Measurements from ENCODE around the gene OGDHL. TPM values are rescaled to one million over a fixed set of nuclear protein-coding genes. Genes with fewer than 3 reads are reported as not detected.

Gene OGDHL
- total RNA-seq, 6 experiments from 2014 or later, result 60.4 to 98.5 (median 76.8) TPM

DNA sequence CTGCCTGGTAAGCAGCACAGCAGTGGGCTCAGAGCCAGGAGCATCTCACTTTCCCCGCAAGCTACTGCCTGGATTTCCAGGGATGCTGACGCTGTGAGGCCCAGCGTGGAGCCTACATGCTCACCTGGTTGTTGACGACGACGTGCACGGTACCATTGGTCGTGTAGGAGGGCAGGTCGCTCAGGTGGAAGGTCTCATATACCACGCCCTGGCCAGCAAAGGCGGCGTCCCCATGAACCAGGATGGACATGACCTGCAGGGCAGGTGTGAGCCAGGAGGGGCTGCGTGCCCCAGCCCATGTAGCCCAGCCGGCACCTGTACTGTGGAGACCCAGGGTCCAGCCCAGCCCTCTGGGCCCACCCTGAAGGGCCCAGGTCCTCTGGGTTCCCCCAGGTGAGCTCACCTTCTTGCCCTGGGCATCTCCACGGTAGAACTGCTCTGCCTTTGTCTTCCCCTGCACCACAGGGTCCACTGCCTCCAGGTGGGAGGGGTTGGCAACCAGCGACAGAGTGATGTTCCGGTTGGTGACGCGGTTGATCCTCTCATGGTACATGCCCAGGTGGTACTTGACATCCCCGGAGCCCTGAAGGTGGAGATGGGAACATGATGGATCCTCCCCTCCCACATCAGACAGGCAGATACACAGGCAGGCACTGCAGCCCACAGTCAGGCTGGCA is 15.4 kb downstream of the OGDHL start:
- H3K36me3 ChIP-seq, result peaks cover 0 to 62% (median 33%) of the 10 kb centered on the region in 4 donors
- TF ChIP-seq POLR2A (IDR thresholded peaks at IDR 0.05), result no peak
- TF ChIP-seq, protein P1, sequence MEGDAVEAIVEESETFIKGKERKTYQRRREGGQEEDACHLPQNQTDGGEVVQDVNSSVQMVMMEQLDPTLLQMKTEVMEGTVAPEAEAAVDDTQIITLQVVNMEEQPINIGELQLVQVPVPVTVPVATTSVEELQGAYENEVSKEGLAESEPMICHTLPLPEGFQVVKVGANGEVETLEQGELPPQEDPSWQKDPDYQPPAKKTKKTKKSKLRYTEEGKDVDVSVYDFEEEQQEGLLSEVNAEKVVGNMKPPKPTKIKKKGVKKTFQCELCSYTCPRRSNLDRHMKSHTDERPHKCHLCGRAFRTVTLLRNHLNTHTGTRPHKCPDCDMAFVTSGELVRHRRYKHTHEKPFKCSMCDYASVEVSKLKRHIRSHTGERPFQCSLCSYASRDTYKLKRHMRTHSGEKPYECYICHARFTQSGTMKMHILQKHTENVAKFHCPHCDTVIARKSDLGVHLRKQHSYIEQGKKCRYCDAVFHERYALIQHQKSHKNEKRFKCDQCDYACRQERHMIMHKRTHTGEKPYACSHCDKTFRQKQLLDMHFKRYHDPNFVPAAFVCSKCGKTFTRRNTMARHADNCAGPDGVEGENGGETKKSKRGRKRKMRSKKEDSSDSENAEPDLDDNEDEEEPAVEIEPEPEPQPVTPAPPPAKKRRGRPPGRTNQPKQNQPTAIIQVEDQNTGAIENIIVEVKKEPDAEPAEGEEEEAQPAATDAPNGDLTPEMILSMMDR (IDR thresholded peaks at IDR 0.05), result no peak
- no peaks in the 10 kb centered on the region for H3K27me3 ChIP-seq
- ATAC-seq (no peak), DNase-seq (no peak)
- no peak overlapping the region for H3K4me3 ChIP-seq
- intact Hi-C loops (cut with DNase I), result no loop called here
- H3K4me1 ChIP-seq, result peaks cover 0 to 6% (median 0%) of the 10 kb centered on the region in 4 donors
- H3K27ac ChIP-seq, result no peak overlapping the region
- no peaks in the 10 kb centered on the region for H3K9me3 ChIP-seq
- no CpG with 5 or more reads among the region's 20 CpGs for WGBS (ENCODE audit: insufficient coverage, low coverage, low lambda C conversion rate, missing lambda C conversion rate)

DNA sequence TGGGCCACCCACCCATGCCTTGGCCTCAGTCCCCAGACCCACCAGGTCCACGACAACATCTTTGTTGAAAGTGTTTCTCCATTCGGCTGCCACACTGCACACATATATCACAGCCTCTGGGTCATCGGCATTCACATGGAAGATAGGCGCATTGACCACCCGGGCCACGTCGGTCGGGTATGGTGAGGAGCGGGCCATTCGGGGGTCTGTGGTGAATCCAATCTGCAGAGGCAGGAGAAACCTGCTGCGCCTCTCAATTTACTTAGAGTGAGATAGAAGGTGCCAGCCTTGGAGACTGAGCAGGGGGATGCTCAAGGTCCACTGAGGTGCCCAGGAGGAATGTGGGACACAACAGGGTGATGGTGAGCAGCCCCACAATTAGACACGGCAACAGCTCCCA is 16.4 kb downstream of the OGDHL start:
- Histone ChIP-seq H3K27ac (no peak overlapping the region), H3K4me1 (peaks cover 0 to 6% (median 0%) of the 10 kb centered on the region in 4 donors), H3K36me3 (peaks cover 0 to 55% (median 28%) of the 10 kb centered on the region in 4 donors), H3K27me3 (no peaks in the 10 kb centered on the region), H3K9me3 (no peaks in the 10 kb centered on the region), H3K4me3 (no peak overlapping the region)
- WGBS (ENCODE audit: insufficient coverage, low coverage, low lambda C conversion rate, missing lambda C conversion rate), result 93% methylated on average over 3 of the region's 12 CpGs
- ATAC-seq (no peak), DNase-seq (no peak)
- no peak for TF ChIP-seq POLR2A (IDR thresholded peaks at IDR 0.05)
- TF ChIP-seq, protein P1 (IDR thresholded peaks at IDR 0.05), result no peak
- intact Hi-C loops (cut with DNase I), result no loop called here

DNA sequence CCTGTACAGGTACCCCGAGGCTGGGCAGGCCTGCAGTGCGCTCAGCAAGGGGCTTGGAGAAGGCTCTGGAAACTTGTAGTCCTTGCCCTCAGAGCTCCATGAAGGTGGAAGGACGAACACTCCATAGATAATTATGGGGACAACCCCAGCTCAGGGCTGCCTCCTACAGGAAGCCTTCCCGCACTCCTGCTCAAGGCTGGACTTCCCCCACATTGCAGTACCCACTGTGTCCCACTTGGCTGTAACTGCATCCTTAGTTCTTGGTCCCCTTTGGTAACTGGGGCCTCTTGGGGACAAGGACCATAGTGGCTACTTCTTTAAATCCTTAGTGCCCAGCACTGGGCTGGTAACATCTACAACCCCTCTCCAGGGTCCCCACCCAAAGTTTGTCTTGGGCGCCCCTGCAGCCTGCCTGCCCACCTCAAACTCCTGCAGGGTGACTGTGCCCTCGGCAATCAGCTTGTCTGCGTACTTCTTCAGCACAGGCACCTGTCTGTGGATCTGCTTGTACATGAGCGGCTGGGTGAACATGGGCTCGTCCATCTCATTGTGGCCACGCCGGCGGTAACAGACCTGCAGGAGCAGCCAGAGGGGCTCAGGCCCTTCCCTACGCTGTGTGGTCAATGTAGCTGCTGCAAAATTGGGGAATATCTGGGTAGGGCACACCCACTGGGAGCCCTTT is 17.1 kb downstream of the OGDHL start:
- Histone ChIP-seq H3K4me1 (peaks cover 0 to 6% (median 0%) of the 10 kb centered on the region in 4 donors), H3K36me3 (peaks cover 0 to 49% (median 24%) of the 10 kb centered on the region in 4 donors), H3K4me3 (no peak overlapping the region), H3K27ac (no peak overlapping the region), H3K9me3 (no peaks in the 10 kb centered on the region), H3K27me3 (no peaks in the 10 kb centered on the region)
- no peak for DNase-seq
- ATAC-seq, result no peak
- WGBS (ENCODE audit: insufficient coverage, low coverage, low lambda C conversion rate, missing lambda C conversion rate), result 60% methylated on average over 1 of the region's 13 CpGs
- TF ChIP-seq, protein P1 (IDR thresholded peaks at IDR 0.05), result no peak
- TF ChIP-seq POLR2A (IDR thresholded peaks at IDR 0.05), result no peak
- intact Hi-C loops (cut with DNase I), result no loop called here

DNA sequence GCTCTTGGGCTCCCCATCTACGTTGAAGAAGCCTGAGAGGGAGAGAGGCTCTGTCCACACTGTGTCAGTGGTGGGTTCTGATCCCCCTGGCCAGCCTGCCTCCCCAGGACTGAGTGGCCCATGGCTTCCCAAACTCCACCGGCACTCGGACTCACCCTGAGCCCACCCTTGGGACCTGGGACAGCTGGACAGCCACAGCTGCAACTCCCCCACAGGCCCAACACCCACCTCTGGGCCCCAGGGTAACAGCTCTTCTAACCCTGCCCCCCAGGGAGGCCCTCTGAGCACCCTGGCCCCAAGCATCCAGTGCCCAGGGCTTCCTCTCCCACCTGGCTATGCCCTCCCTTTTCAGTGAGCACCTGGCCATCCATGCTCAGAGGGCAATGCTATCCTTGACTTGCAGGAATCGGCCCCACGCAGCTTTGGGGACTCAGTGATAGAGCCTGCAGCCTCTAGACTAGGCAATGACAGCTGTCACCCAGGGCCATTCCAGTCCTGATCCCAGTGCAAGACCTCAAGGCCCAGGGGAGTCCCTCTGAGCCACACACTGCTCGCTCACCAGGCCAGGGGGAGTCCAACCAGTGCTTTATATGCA is 17.9 kb downstream of the OGDHL start:
- no peaks in the 10 kb centered on the region for H3K27me3 ChIP-seq
- H3K27ac ChIP-seq, result no peak overlapping the region
- ATAC-seq, result no peak
- no peak for DNase-seq
- WGBS (ENCODE audit: insufficient coverage, low coverage, low lambda C conversion rate, missing lambda C conversion rate), result no CpG with 5 or more reads among the region's 6 CpGs
- H3K4me1 ChIP-seq, result peaks cover 0 to 3% (median 0%) of the 10 kb centered on the region in 4 donors
- TF ChIP-seq, protein P1 (IDR thresholded peaks at IDR 0.05), result no peak
- no peaks in the 10 kb centered on the region for H3K9me3 ChIP-seq
- intact Hi-C loops (cut with DNase I), result no loop called here
- peaks cover 0 to 49% (median 24%) of the 10 kb centered on the region in 4 donors for H3K36me3 ChIP-seq
- H3K4me3 ChIP-seq, result no peak overlapping the region
